Stimulated activated CD8-positive, alpha-beta memory T cell treated with anti-CD3 and anti-CD28 coated beads, Interleukin-4, amount 100 ng/mL, for 4 hours (primary cell): ENCODE data around the gene ZNF143.

Experiments used
- DNase-seq, 2 donors: peaks; one replicate each; pipeline ENCODE4 v3.0.0-alpha.2; 2020; ENCODE audit warnings: low read depth in 2 of 2, low spot score in 1 of 2

Gene ZNF143

DNA sequence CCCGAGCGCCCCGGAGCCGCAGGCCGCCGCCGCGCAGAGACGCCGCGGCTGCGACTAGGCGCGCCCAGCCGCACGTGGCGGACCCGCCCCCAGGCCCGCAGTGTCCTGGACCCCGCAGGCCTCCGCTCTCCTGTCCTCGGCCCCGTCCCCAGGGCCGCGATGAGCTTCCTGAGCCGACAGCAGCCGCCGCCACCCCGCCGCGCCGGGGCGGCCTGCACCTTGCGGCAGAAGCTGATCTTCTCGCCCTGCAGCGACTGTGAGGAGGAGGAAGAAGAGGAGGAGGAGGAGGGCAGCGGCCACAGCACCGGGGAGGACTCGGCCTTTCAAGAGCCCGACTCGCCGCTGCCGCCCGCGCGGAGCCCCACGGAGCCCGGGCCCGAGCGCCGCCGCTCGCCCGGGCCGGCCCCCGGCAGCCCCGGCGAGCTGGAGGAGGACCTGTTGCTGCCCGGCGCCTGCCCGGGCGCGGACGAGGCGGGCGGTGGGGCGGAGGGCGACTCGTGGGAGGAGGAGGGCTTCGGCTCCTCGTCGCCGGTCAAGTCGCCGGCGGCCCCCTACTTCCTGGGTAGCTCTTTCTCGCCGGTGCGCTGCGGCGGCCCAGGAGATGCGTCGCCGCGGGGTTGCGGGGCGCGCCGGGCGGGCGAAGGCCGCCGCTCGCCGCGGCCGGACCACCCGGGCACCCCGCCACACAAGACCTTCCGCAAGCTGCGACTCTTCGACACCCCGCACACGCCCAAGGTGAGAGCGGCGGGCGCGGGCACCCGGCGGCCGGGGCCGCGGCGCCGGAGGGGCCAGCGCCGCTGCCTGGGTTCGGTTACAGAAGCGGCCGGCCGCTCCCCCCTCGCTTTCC, 113.2 kb downstream of the ZNF143 start:
- no peak for DNase-seq

DNA sequence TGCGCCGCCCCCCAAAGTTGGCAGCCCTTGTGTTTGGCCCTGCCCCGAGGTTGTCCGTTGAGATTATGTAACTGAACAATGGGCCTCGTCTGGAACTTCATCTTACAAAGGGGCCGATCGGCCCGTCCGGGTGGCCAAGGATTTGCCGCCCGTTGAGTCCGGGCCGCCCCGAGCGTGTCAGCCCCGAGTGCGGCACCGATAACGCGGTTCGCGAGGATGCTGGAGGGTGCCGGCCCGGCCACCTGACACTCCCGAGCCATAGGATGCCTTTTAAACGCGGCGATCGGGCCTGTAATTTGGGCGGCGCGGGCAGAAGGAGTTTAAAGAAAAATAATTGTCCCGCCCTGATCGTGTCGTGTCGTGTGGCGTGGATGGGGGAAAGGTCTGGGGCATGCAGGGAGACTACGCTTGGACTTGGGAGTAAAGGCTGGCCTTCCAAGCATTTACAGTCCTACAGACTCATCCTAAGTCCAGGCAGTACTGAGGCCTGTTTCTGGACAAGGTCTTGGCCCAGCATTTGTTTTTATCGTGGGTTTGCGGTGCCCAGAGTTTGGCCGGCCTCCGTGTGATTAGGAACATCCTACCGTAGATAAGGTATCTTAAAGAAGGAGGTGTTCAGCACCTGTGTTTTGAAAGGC, 113.9 kb downstream of the ZNF143 start:
- DNase-seq, result no peak

DNA sequence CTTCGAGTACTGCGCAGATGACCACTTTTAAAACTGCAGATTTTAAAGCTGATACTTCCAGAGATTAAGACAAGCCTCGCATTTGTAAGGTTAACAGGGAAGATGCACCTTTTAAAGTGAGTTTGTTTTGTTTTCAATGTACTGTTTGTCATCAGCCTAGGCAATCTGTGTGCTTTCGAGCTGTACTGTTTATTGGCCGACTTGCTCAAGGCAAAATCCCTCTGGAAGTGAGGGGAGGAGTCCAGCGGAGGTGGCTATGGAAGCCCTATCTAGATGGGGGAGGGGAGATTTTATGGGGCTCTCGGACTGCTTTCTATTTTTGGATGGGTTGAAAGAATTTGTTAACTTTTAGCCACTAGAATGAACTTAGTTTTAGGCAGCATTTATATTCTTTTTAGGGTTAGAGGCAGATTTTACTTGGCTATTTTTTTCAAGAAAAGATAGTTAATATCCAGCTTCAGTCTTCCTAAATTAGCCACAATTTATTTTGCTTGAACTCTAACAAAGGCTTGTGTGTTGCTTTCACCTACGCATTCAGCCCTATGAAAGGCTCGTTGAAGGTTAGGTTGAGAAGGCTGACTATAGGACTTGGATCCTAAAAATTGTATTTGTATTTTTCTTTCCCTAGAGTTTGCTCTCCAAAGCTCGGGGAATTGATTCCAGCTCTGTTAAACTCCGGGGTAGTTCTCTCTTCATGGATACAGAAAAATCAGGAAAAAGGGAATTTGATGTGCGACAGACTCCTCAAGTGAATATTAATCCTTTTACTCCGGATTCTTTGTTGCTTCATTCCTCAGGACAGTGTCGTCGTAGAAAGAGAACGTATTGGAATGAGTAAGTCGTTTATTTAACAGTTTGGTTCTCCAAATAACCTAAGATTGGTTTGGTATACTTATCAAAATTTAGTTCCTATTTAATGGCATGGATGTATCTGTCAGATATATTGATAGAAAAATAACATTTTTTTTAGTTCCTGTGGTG, 114.7 kb downstream of the ZNF143 start:
- DNase-seq, result no peak

DNA sequence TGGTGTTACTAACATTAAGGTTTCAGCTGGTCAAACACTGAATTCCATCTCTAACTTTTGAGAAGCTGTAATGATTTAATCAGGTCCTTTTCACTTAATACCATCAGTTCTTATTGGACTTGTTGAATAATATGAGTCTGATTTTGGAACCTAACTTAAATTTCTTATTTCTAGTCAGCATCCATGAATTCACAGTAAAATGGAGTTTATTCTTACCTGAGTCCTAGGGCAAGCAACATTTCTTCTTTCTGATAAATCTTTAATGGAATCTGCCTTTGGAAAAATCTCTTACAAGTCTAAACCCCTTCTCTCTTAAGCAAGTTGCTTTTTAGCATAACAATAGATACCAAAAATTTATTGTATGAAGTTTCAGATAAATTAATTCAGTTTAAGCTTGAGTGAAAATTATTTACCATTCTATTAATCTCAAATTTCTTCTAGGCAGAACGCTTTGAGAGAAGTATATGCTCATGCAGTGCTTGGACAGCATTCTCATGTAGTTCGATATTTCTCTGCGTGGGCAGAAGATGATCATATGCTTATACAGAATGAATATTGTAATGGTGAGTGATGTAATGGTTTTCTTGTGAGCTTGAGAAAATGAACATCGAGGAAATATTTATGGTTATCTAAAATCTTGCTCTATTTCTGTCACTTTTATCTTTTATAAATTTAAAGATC, 116.0 kb downstream of the ZNF143 start:
- no peak for DNase-seq

DNA sequence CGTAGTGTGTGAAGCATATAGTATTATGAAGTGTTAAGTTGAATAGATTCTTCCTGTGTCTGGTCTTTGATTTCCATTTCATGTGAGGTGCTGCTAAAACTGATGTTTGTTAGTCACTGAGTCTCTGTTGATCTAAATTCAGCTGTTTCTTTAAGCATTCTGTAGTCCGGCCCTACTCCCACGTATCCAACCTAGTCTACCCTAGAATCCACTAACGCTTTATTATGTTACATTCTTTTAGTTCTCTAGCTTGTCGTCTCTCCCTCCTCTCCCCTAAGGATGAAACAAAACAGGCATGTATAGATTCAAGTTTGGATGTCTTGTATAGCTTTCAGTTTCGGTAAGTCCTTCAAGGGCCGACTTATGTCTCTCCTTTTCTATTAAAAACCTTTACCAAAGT, 116.7 kb downstream of the ZNF143 start:
- no peak for DNase-seq
